Karpas-422 (cell line): ENCODE data around the gene BANF2. TPM values are rescaled to one million over a fixed set of nuclear protein-coding genes. Genes with fewer than 3 reads are reported as not detected.
"Not testable (repeated sequence)": the region's sequence is repeated elsewhere in the genome, so short reads cannot be mapped to it uniquely, and the experiment has no call there.

Experiments used
- DNase-seq: peaks from one replicate; pipeline ENCODE4 v3.0.0-alpha.2; 2015
- H2AFZ ChIP-seq: fragments of 200-600 bp; sonication (generic); 2 replicates; pipeline ENCODE4 v1.6.1; 2014; ENCODE audit warnings: antibody characterized with exemption, low read length, mixed read lengths
- H3K27ac ChIP-seq: fragments of 200-600 bp; sonication (generic); 2 replicates; pipeline ENCODE4 v1.5.1; 2014; ENCODE audit warnings: mild to moderate bottlenecking, low read length, moderate library complexity
- H3K27me3 ChIP-seq: fragments of 200-600 bp; sonication (generic); 2 replicates; pipeline ENCODE4 v1.6.1; 2014; ENCODE audit warnings: low read length, mixed read lengths
- H3K36me3 ChIP-seq: fragments of 200-600 bp; sonication (generic); 2 replicates; pipeline ENCODE4 v1.6.1; 2014; ENCODE audit warnings: low read length, mixed read lengths; ENCODE audit not compliant: insufficient read depth
- H3K4me1 ChIP-seq: fragments of 200-600 bp; sonication (generic); 2 replicates; pipeline ENCODE4 v1.6.1; 2014; ENCODE audit warnings: mild to moderate bottlenecking, low read length, mixed read lengths
- H3K4me2 ChIP-seq: fragments of 200-600 bp; sonication (generic); 2 replicates; pipeline ENCODE4 v1.6.1; 2014; ENCODE audit warnings: low read length, low read depth, mild to moderate bottlenecking; ENCODE audit not compliant: poor library complexity, severe bottlenecking
- H3K4me3 ChIP-seq: fragments of 200-600 bp; sonication (generic); 2 replicates; pipeline ENCODE4 v1.5.1; 2014; ENCODE audit warnings: mild to moderate bottlenecking, antibody characterized with exemption, low read length, mixed read lengths
- H3K79me2 ChIP-seq: fragments of 200-600 bp; sonication (generic); 2 replicates; pipeline ENCODE4 v1.6.1; 2014; ENCODE audit warnings: mild to moderate bottlenecking, low read length, mixed read lengths
- H3K9ac ChIP-seq: fragments of 200-600 bp; sonication (generic); 2 replicates; pipeline ENCODE4 v1.6.0; 2014; ENCODE audit warnings: low read length
- H3K9me2 ChIP-seq: fragments of 200-600 bp; sonication (generic), shearing (Covaris generic); replicated peaks from 2 replicates; pipeline ENCODE4 v1.6.0; 2014; ENCODE audit warnings: mild to moderate bottlenecking, low read length, moderate library complexity; ENCODE audit not compliant: insufficient read depth
- H3K9me3 ChIP-seq: fragments of 300-700, 200-600 bp; sonication (generic); 2 replicates; pipeline ENCODE4 v1.6.1; 2014; ENCODE audit warnings: low read length, mixed read lengths
- H4K20me1 ChIP-seq: fragments of 200-600 bp; sonication (generic); 2 replicates; pipeline ENCODE4 v1.6.1; 2014; ENCODE audit warnings: mild to moderate bottlenecking, antibody characterized with exemption, low read length, low read depth; ENCODE audit not compliant: insufficient read depth
- total RNA-seq: library from RNA; depleted of rRNA; stranded (reverse); fragments of >200 nt; shearing (Covaris generic); gene quantifications from 2 replicates; pipeline ENCODE4 v1.2.3, GENCODE V29; 2014; ENCODE audit warnings: low replicate concordance; rRNA removed

Gene BANF2
- total RNA-seq, 1 experiment from 2014 or later = not detected

GRCh38 chr20:17776551-17776950 is 76.8 kb downstream of the BANF2 start:
- Histone ChIP-seq H3K9me3 (no peaks in the 10 kb centered on the region), H3K9me2 (no peaks in the 10 kb centered on the region), H3K36me3 (no peaks in the 10 kb centered on the region), H3K4me1 (peaks cover 8% of the 10 kb centered on the region), H3K79me2 (no peaks in the 10 kb centered on the region), H3K27me3 (no peaks in the 10 kb centered on the region), H3K4me3 (no peak overlapping the region), H3K27ac (no peak overlapping the region), H3K4me2 (no peak overlapping the region), H3K9ac (no peak overlapping the region), H4K20me1 (no peaks in the 10 kb centered on the region), H2AFZ (no peak overlapping the region)
- DNase-seq = no peak

DNA sequence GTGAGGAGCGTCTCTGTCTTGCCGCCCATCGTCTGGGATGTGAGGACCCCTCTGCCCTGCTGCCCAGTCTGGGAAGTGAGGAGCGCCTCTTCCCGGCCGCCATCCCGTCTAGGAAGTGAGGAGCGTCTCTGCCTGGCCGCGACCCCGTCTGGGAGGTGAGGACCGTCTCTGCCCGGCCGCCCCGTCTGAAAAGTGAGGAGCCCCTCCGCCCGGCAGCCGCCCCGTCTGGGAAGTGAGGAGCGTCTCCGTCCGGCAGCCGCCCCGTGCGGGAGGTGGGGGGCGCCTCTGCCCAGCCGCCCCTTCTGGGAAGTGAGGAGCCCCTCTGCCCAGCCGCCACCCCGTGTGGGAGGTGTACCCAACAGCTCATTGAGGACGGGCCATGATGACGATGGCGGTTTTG is 79.2 kb downstream of the BANF2 start:
- H4K20me1 ChIP-seq, DNase-seq, H3K27ac ChIP-seq, H3K9ac ChIP-seq, H3K9me3 ChIP-seq, H3K9me2 ChIP-seq, H2AFZ ChIP-seq, H3K36me3 ChIP-seq, H3K27me3 ChIP-seq, H3K4me2 ChIP-seq, H3K4me3 ChIP-seq, H3K79me2 ChIP-seq: not testable (repeated sequence)
- H3K4me1 ChIP-seq = peaks cover 21% of the 10 kb centered on the region

- Histone ChIP-seq H3K4me2 (no peak overlapping the region), H3K4me3 (no peak overlapping the region), H3K36me3 (no peaks in the 10 kb centered on the region), H3K4me1 (peaks cover 21% of the 10 kb centered on the region), H3K9me2 (no peaks in the 10 kb centered on the region), H2AFZ (no peak overlapping the region), H3K9ac (no peak overlapping the region), H4K20me1 (no peaks in the 10 kb centered on the region), H3K79me2 (no peaks in the 10 kb centered on the region), H3K9me3 (no peaks in the 10 kb centered on the region), H3K27ac (no peak overlapping the region), H3K27me3 (no peaks in the 10 kb centered on the region)
- no peak for DNase-seq
These were observed 83.0 kb downstream of the BANF2 start for GRCh38 chr20:17782768-17783167.

DNA sequence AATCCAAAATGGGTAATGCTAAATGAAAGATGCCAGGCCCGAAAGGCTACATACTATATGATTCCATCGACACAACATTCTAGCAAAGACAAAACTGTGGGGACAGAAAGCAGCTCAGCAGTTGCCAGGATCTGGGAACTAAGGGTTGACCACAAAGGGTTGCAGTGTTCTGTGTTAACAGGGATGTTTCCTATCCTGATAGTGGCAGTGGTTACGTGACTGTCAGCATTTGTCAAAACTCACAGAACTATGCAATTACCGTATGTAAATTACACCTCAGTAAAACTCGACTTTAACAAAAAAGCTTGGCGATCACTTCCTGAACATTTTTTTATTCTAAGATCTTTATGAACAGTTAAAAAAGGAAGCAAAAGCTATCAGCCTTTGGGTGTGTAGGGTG is 83.9 kb downstream of the BANF2 start:
- no peaks in the 10 kb centered on the region for H3K9me3 ChIP-seq
- H2AFZ ChIP-seq = peak overlapping the region; percentile 1; the same call in 1 of the 2 replicates
- H3K9ac ChIP-seq = no peak overlapping the region
- H3K27me3 ChIP-seq = no peaks in the 10 kb centered on the region
- H3K79me2 ChIP-seq = no peaks in the 10 kb centered on the region
- no peak overlapping the region for H3K4me3 ChIP-seq
- H4K20me1 ChIP-seq = no peaks in the 10 kb centered on the region
- H3K9me2 ChIP-seq = no peaks in the 10 kb centered on the region
- DNase-seq = no peak
- peaks cover 21% of the 10 kb centered on the region for H3K4me1 ChIP-seq
- H3K36me3 ChIP-seq = no peaks in the 10 kb centered on the region
- H3K4me2 ChIP-seq = no peak overlapping the region
- no peak overlapping the region for H3K27ac ChIP-seq

- Histone ChIP-seq H3K9me3 (no peaks in the 10 kb centered on the region), H3K9ac (no peak overlapping the region), H4K20me1 (no peaks in the 10 kb centered on the region), H3K36me3 (no peaks in the 10 kb centered on the region), H3K4me3 (no peak overlapping the region), H3K9me2 (no peaks in the 10 kb centered on the region), H3K4me2 (no peak overlapping the region), H3K27ac (no peak overlapping the region), H2AFZ (no peak overlapping the region), H3K27me3 (no peaks in the 10 kb centered on the region), H3K79me2 (no peaks in the 10 kb centered on the region), H3K4me1 (peaks cover 21% of the 10 kb centered on the region)
- DNase-seq = no peak
These were observed 85.2 kb downstream of the BANF2 start for GRCh38 chr20:17785007-17785406.

Other genes with a start within 250 kb of the BANF2 start
- not detected in 2 replicates for gene BFSP1, start 168.6 kb upstream of the BANF2 start, total RNA-seq
- 8.9 and 9.5 TPM in 2 replicates for gene DSTN, start 129.9 kb upstream of the BANF2 start, total RNA-seq
- 3.7 and 8.2 TPM in 2 replicates for gene RRBP1, start 17.7 kb upstream of the BANF2 start, total RNA-seq